ENCODE measurements around the gene TMEM131L. TPM values are rescaled to one million over a fixed set of nuclear protein-coding genes. Genes with fewer than 3 reads are reported as not detected.
"Not testable (repeated sequence)": the region's sequence is repeated elsewhere in the genome, so short reads cannot be mapped to it uniquely, and the experiment has no call there.

Gene TMEM131L
- total and polyA plus RNA-seq, 5 donors = 4.6 to 13.3 (median 10.0) TPM

GRCh38 chr4:153553155-153553818 is 87.1 kb downstream of the TMEM131L start:
- ATAC-seq = no peak
- H3K27ac ChIP-seq (ENCODE audit: low read length) = peak overlapping the region; percentile 70

GRCh38 chr4:153553819-153554170 is 87.6 kb downstream of the TMEM131L start:
- Histone ChIP-seq H3K4me3 (ENCODE audit: low read length) (peak overlapping the region; percentile 47), H3K4me1 (ENCODE audit: control insufficient read depth, insufficient read depth, low read length) (peaks cover 3% of the 10 kb centered on the region), H3K9me3 (ENCODE audit: control insufficient read depth, low read length) (no peaks in the 10 kb centered on the region), H3K27ac (ENCODE audit: low read length) (no peak overlapping the region), H3K27me3 (ENCODE audit: control insufficient read depth, insufficient read depth) (no peaks in the 10 kb centered on the region)
- no peak for DNase-seq
- peak; percentile 42 to 61 for ATAC-seq
- intact Hi-C loops (cut with DNase I) = no loop called here

More at GRCh38 chr4:153553155-153553818, 87.1 kb downstream of the TMEM131L start:
- Histone ChIP-seq H3K9me3 (ENCODE audit: control insufficient read depth, low read length) (no peaks in the 10 kb centered on the region), H3K4me1 (ENCODE audit: control insufficient read depth, insufficient read depth, low read length) (peaks cover 3% of the 10 kb centered on the region), H3K27me3 (ENCODE audit: control insufficient read depth, insufficient read depth) (no peaks in the 10 kb centered on the region), H3K4me3 (ENCODE audit: low read length) (no peak overlapping the region)
- intact Hi-C loops (cut with DNase I) = no loop called here
- 65% methylated on average over 6 of the region's 6 CpGs for WGBS
- no peak for DNase-seq

- Histone ChIP-seq H3K27ac (ENCODE audit: low read length) (no peak overlapping the region), H3K9me3 (ENCODE audit: control insufficient read depth, low read length) (no peaks in the 10 kb centered on the region), H3K4me3 (ENCODE audit: low read length) (no peak overlapping the region), H3K27me3 (ENCODE audit: control insufficient read depth, insufficient read depth) (no peaks in the 10 kb centered on the region), H3K4me1 (ENCODE audit: control insufficient read depth, insufficient read depth, low read length) (peaks cover 3% of the 10 kb centered on the region)
- intact Hi-C loops (cut with DNase I) = loop anchor here in 1 of 4 donors (5.0 kb wide), 1 partner anchor 59 kb away; no protein-coding TSS in a partner anchor
- ATAC-seq = peak; percentile 93 to 96
- 21% methylated on average over 5 of the region's 5 CpGs for WGBS
- peak; percentile 91 to 96 (median 93) for DNase-seq
Observed at GRCh38 chr4:153555730-153556434, 89.7 kb downstream of the TMEM131L start.

GRCh38 chr4:153556435-153556815 is 90.3 kb downstream of the TMEM131L start:
- ATAC-seq = no peak
- 49% methylated on average over 3 of the region's 3 CpGs for WGBS
- DNase-seq = no peak
- no peaks in the 10 kb centered on the region for H3K27me3 ChIP-seq (ENCODE audit: control insufficient read depth, insufficient read depth)
- no peak overlapping the region for H3K4me3 ChIP-seq (ENCODE audit: low read length)
- H3K4me1 ChIP-seq (ENCODE audit: control insufficient read depth, insufficient read depth, low read length) = peaks cover 3% of the 10 kb centered on the region
- no peaks in the 10 kb centered on the region for H3K9me3 ChIP-seq (ENCODE audit: control insufficient read depth, low read length)
- intact Hi-C loops (cut with DNase I) = loop anchor here in 1 of 4 donors (5.0 kb wide), 1 partner anchor 59 kb away; no protein-coding TSS in a partner anchor
- no peak overlapping the region for H3K27ac ChIP-seq (ENCODE audit: low read length)

GRCh38 chr4:153560908-153561307 is 94.7 kb downstream of the TMEM131L start:
- no peak overlapping the region for H3K27ac ChIP-seq (ENCODE audit: low read length)

GRCh38 chr4:153564630-153565525 is 98.7 kb downstream of the TMEM131L start:
- H3K27me3 ChIP-seq (ENCODE audit: control insufficient read depth, insufficient read depth) = no peaks in the 10 kb centered on the region
- intact Hi-C loops (cut with DNase I) = no loop called here
- H3K27ac ChIP-seq (ENCODE audit: low read length) = peak overlapping the region; percentile 85
- peaks cover 10% of the 10 kb centered on the region for H3K4me1 ChIP-seq (ENCODE audit: control insufficient read depth, insufficient read depth, low read length)
- ATAC-seq (peak; percentile 40 to 45), DNase-seq (peak in 2 of 3 donors; percentile 62 to 73)
- H3K9me3 ChIP-seq (ENCODE audit: control insufficient read depth, low read length) = no peaks in the 10 kb centered on the region
- 41% methylated on average over 7 of the region's 7 CpGs for WGBS
- no peak overlapping the region for H3K4me3 ChIP-seq (ENCODE audit: low read length)

More at GRCh38 chr4:153560908-153561307, 94.7 kb downstream of the TMEM131L start:
- WGBS = 91% methylated on average over 1 of the region's 1 CpG
- no peaks in the 10 kb centered on the region for H3K9me3 ChIP-seq (ENCODE audit: control insufficient read depth, low read length)
- intact Hi-C loops (cut with DNase I) = no loop called here
- H3K27me3 ChIP-seq (ENCODE audit: control insufficient read depth, insufficient read depth) = no peaks in the 10 kb centered on the region
- peaks cover 6% of the 10 kb centered on the region for H3K4me1 ChIP-seq (ENCODE audit: control insufficient read depth, insufficient read depth, low read length)
- no peak for ATAC-seq
- H3K4me3 ChIP-seq (ENCODE audit: low read length) = no peak overlapping the region
- DNase-seq = no peak

- no peak overlapping the region for H3K4me3 ChIP-seq (ENCODE audit: low read length)
- peak in 2 of 3 donors; percentile 56 to 67 for DNase-seq
- peak overlapping the region; percentile 2 for H3K27ac ChIP-seq (ENCODE audit: low read length)
- H3K9me3 ChIP-seq (ENCODE audit: control insufficient read depth, low read length) = no peaks in the 10 kb centered on the region
- peak; percentile 40 to 71 for ATAC-seq
- H3K4me1 ChIP-seq (ENCODE audit: control insufficient read depth, insufficient read depth, low read length) = peaks cover 10% of the 10 kb centered on the region
- intact Hi-C loops (cut with DNase I) = no loop called here
- 76% methylated on average over 8 of the region's 8 CpGs for WGBS
- no peaks in the 10 kb centered on the region for H3K27me3 ChIP-seq (ENCODE audit: control insufficient read depth, insufficient read depth)
Observed at GRCh38 chr4:153566631-153567150, 100.5 kb downstream of the TMEM131L start.

GRCh38 chr4:153567660-153568059 is 101.5 kb downstream of the TMEM131L start:
- DNase-seq; H3K9me3 ChIP-seq (ENCODE audit: control insufficient read depth, low read length); H3K27ac ChIP-seq (ENCODE audit: low read length); intact Hi-C loops (cut with DNase I); H3K4me1 ChIP-seq (ENCODE audit: control insufficient read depth, insufficient read depth, low read length); ATAC-seq; H3K4me3 ChIP-seq (ENCODE audit: low read length); H3K27me3 ChIP-seq (ENCODE audit: control insufficient read depth, insufficient read depth): not testable (repeated sequence)
- WGBS = 97% methylated on average over 3 of the region's 3 CpGs

GRCh38 chr4:153570228-153570973 is 104.2 kb downstream of the TMEM131L start:
- ATAC-seq = no peak
- 78% methylated on average over 12 of the region's 12 CpGs for WGBS
- no peaks in the 10 kb centered on the region for H3K9me3 ChIP-seq (ENCODE audit: control insufficient read depth, low read length)
- H3K4me1 ChIP-seq (ENCODE audit: control insufficient read depth, insufficient read depth, low read length) = peaks cover 6% of the 10 kb centered on the region
- H3K27me3 ChIP-seq (ENCODE audit: control insufficient read depth, insufficient read depth) = no peaks in the 10 kb centered on the region
- no peak overlapping the region for H3K4me3 ChIP-seq (ENCODE audit: low read length)
- DNase-seq = no peak
- H3K27ac ChIP-seq (ENCODE audit: low read length) = peak overlapping the region; percentile 15
- intact Hi-C loops (cut with DNase I) = loop anchor here (5.0 to 10.0 kb wide), 3 partner anchors 106 to 223 kb away; partner anchors contain the start of gene TMEM131L (in 3 of the 4)

GRCh38 chr4:153571006-153571545 is 104.9 kb downstream of the TMEM131L start:
- Histone ChIP-seq H3K27me3 (ENCODE audit: control insufficient read depth, insufficient read depth) (no peaks in the 10 kb centered on the region), H3K27ac (ENCODE audit: low read length) (no peak overlapping the region), H3K9me3 (ENCODE audit: control insufficient read depth, low read length) (no peaks in the 10 kb centered on the region), H3K4me1 (ENCODE audit: control insufficient read depth, insufficient read depth, low read length) (peaks cover 6% of the 10 kb centered on the region), H3K4me3 (ENCODE audit: low read length) (no peak overlapping the region)
- 82% methylated on average over 4 of the region's 4 CpGs for WGBS
- DNase-seq (no peak), ATAC-seq (no peak)
- intact Hi-C loops (cut with DNase I) = loop anchor here (5.0 to 10.0 kb wide), 3 partner anchors 106 to 224 kb away; partner anchors contain the start of gene TMEM131L (in 3 of the 4)

All from right cardiac atrium (tissue), 5 donors.